Measurements from ENCODE around the gene SYT6.

SYT6 gene

DNA sequence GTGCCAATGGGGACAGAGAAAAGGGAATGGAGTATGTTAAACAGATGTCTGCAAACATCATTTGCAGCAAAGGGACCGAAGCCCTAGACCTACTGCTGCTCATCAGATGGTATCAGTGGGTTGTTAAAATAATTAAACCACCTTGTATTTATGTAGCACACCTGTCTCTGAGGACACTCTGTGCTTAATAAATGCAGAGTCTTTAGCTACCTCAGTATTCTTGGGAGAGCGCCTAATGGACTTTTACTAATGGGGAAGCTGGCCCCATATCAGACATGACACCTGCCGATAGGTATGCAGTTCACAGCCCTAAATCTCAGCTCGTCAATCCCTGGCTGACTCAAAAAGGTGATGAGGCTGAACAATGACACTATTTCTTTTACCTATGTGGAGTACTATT is 54.4 kb downstream of the SYT6 start:
- Histone ChIP-seq H3K9me2 (replicated peaks; ENCODE audit: insufficient read depth, low read length) (no peaks in the 10 kb centered on the region), H3K27me3 (ENCODE audit: low read length) (no peaks in the 10 kb centered on the region), H3F3A (ENCODE audit: insufficient read depth) (no peaks in the 10 kb centered on the region), H2AFZ (ENCODE audit: low read depth, low read length, severe bottlenecking) (no peak overlapping the region), H3K4me3 (ENCODE audit: insufficient read depth, low read length, poor library complexity, severe bottlenecking) (no peak overlapping the region), H3K9me3 (ENCODE audit: insufficient read depth, low read length) (no peaks in the 10 kb centered on the region), H3K79me2 (ENCODE audit: insufficient read depth, low read length) (no peaks in the 10 kb centered on the region), H3K36me3 (ENCODE audit: low read length) (no peaks in the 10 kb centered on the region), H3K4me2 (ENCODE audit: low read depth, low read length, poor library complexity, severe bottlenecking) (no peak overlapping the region), H3K9ac (ENCODE audit: low read length) (no peak overlapping the region), H4K20me1 (ENCODE audit: low read depth, low read length) (no peaks in the 10 kb centered on the region), H3K27ac (ENCODE audit: low read depth, low read length) (no peak overlapping the region)
- TF ChIP-seq CTCF (IDR thresholded peaks at IDR 0.05; ENCODE audit: insufficient read depth, low read length, poor library complexity, severe bottlenecking) (no peak), EZH2phosphoT487 (conservative IDR thresholded peaks at IDR 0.05; ENCODE audit: low read length) (no peak)

DNA sequence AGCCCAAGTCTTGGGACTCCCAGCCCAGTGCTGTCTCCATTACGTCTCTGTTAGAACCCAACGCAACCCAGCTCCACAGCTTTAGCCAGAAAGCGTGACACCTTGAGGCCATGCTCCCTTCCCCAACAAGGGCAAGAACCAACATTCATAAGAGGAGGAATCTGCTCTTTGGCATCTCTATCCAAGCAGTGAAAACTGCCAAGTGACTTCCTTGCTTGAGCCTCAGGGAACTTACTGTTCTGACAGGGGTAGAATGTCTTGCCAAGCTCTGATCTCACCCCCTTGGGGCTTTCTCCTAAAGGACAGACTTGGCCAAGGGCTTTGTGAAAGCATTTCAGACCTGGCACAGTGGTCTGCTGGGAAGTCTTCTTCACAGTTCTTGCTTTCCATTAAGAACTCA is 56.6 kb downstream of the SYT6 start:
- Histone ChIP-seq H3K4me2 (ENCODE audit: low read depth, low read length, poor library complexity, severe bottlenecking) (no peak overlapping the region), H3K79me2 (ENCODE audit: insufficient read depth, low read length) (no peaks in the 10 kb centered on the region), H3K9me2 (replicated peaks; ENCODE audit: insufficient read depth, low read length) (no peaks in the 10 kb centered on the region), H3K27me3 (ENCODE audit: low read length) (no peaks in the 10 kb centered on the region), H3K9me3 (ENCODE audit: insufficient read depth, low read length) (no peaks in the 10 kb centered on the region), H2AFZ (ENCODE audit: low read depth, low read length, severe bottlenecking) (no peak overlapping the region), H3F3A (ENCODE audit: insufficient read depth) (no peaks in the 10 kb centered on the region), H3K36me3 (ENCODE audit: low read length) (no peaks in the 10 kb centered on the region), H4K20me1 (ENCODE audit: low read depth, low read length) (no peaks in the 10 kb centered on the region), H3K4me3 (ENCODE audit: insufficient read depth, low read length, poor library complexity, severe bottlenecking) (no peak overlapping the region), H3K27ac (ENCODE audit: low read depth, low read length) (no peak overlapping the region), H3K9ac (ENCODE audit: low read length) (no peak overlapping the region)
- TF ChIP-seq CTCF (IDR thresholded peaks at IDR 0.05; ENCODE audit: insufficient read depth, low read length, poor library complexity, severe bottlenecking) (no peak), EZH2phosphoT487 (conservative IDR thresholded peaks at IDR 0.05; ENCODE audit: low read length) (no peak)

- no peaks in the 10 kb centered on the region for H4K20me1 ChIP-seq (ENCODE audit: low read depth, low read length)
- H3K9ac ChIP-seq (ENCODE audit: low read length) = no peak overlapping the region
- TF ChIP-seq CTCF (IDR thresholded peaks at IDR 0.05; ENCODE audit: insufficient read depth, low read length, poor library complexity, severe bottlenecking) = no peak
- TF ChIP-seq EZH2phosphoT487 (conservative IDR thresholded peaks at IDR 0.05; ENCODE audit: low read length) = no peak
- H3K79me2 ChIP-seq (ENCODE audit: insufficient read depth, low read length) = no peaks in the 10 kb centered on the region
- no peak overlapping the region for H2AFZ ChIP-seq (ENCODE audit: low read depth, low read length, severe bottlenecking)
- no peak overlapping the region for H3K4me2 ChIP-seq (ENCODE audit: low read depth, low read length, poor library complexity, severe bottlenecking)
- H3K4me3 ChIP-seq (ENCODE audit: insufficient read depth, low read length, poor library complexity, severe bottlenecking) = no peak overlapping the region
- H3F3A ChIP-seq (ENCODE audit: insufficient read depth) = no peaks in the 10 kb centered on the region
- H3K9me2 ChIP-seq (replicated peaks; ENCODE audit: insufficient read depth, low read length) = no peaks in the 10 kb centered on the region
- H3K36me3 ChIP-seq (ENCODE audit: low read length) = no peaks in the 10 kb centered on the region
- no peaks in the 10 kb centered on the region for H3K27me3 ChIP-seq (ENCODE audit: low read length)
- no peak overlapping the region for H3K27ac ChIP-seq (ENCODE audit: low read depth, low read length)
- no peaks in the 10 kb centered on the region for H3K9me3 ChIP-seq (ENCODE audit: insufficient read depth, low read length)
These were observed 59.0 kb downstream of the SYT6 start for GRCh38 chr1:114094675-114095074.

GRCh38 chr1:114094363-114094634 is 59.4 kb downstream of the SYT6 start:
- TF ChIP-seq EZH2phosphoT487 (conservative IDR thresholded peaks at IDR 0.05; ENCODE audit: low read length) (no peak), CTCF (IDR thresholded peaks at IDR 0.05; ENCODE audit: insufficient read depth, low read length, poor library complexity, severe bottlenecking) (no peak)
- Histone ChIP-seq H3K79me2 (ENCODE audit: insufficient read depth, low read length) (no peaks in the 10 kb centered on the region), H3F3A (ENCODE audit: insufficient read depth) (no peaks in the 10 kb centered on the region), H3K27me3 (ENCODE audit: low read length) (no peaks in the 10 kb centered on the region), H3K9ac (ENCODE audit: low read length) (no peak overlapping the region), H3K4me2 (ENCODE audit: low read depth, low read length, poor library complexity, severe bottlenecking) (no peak overlapping the region), H3K4me3 (ENCODE audit: insufficient read depth, low read length, poor library complexity, severe bottlenecking) (no peak overlapping the region), H3K9me3 (ENCODE audit: insufficient read depth, low read length) (no peaks in the 10 kb centered on the region), H4K20me1 (ENCODE audit: low read depth, low read length) (no peaks in the 10 kb centered on the region), H3K9me2 (replicated peaks; ENCODE audit: insufficient read depth, low read length) (no peaks in the 10 kb centered on the region), H2AFZ (ENCODE audit: low read depth, low read length, severe bottlenecking) (no peak overlapping the region), H3K27ac (ENCODE audit: low read depth, low read length) (no peak overlapping the region), H3K36me3 (ENCODE audit: low read length) (no peaks in the 10 kb centered on the region)

Measured in SU-DHL-6 (cell line).